ENCODE data around the gene TGM1.
A peak's percentile ranks its signal among the peaks of the same experiment; 100 is the strongest.
"Not testable (repeated sequence)": the region's sequence is repeated elsewhere in the genome, so short reads cannot be mapped to it uniquely, and the experiment has no call there.

Gene TGM1

GRCh38 chr14:24252289-24253124 lies 10.5 kb downstream of the TGM1 start:
- DNase-seq, result no peak

GRCh38 chr14:24251880-24252288 lies 11.1 kb downstream of the TGM1 start:
- no peak for DNase-seq

- no peak for DNase-seq
Observed at GRCh38 chr14:24250354-24250753, 12.6 kb downstream of the TGM1 start.

GRCh38 chr14:24249230-24250021 lies 13.6 kb downstream of the TGM1 start:
- no peak for DNase-seq

GRCh38 chr14:24247422-24247821 lies 15.6 kb downstream of the TGM1 start:
- DNase-seq, result no peak

GRCh38 chr14:24246765-24247212 lies 16.2 kb downstream of the TGM1 start:
- no peak for DNase-seq

GRCh38 chr14:24245350-24245749 lies 17.6 kb downstream of the TGM1 start:
- DNase-seq, result not testable (repeated sequence)

- DNase-seq, result no peak
Observed at GRCh38 chr14:24243336-24243836, 19.6 kb downstream of the TGM1 start.

GRCh38 chr14:24241829-24242443 lies 21.0 kb downstream of the TGM1 start:
- peak; percentile 98 for DNase-seq

GRCh38 chr14:24240110-24240918 lies 22.7 kb downstream of the TGM1 start:
- no peak for DNase-seq

GRCh38 chr14:24238527-24239037 lies 24.4 kb downstream of the TGM1 start:
- DNase-seq, result no peak

GRCh38 chr14:24238123-24238522 lies 24.9 kb downstream of the TGM1 start:
- DNase-seq, result no peak

- DNase-seq, result no peak
Observed at GRCh38 chr14:24237463-24237955, 25.5 kb downstream of the TGM1 start.

GRCh38 chr14:24236689-24237462 lies 26.1 kb downstream of the TGM1 start:
- DNase-seq, result no peak

GRCh38 chr14:24235804-24236688 lies 26.9 kb downstream of the TGM1 start:
- no peak for DNase-seq

- no peak for DNase-seq
Observed at GRCh38 chr14:24234095-24235005, 28.6 kb downstream of the TGM1 start.

- DNase-seq, result no peak
Observed at GRCh38 chr14:24233538-24233866, 29.5 kb downstream of the TGM1 start.

GRCh38 chr14:24232645-24233537 lies 30.1 kb downstream of the TGM1 start, which contains the start of gene GMPR2:
TSS of gene GMPR2 (plus strand) at chr14:24232929. CDS start at chr14:24233254, 325 bp downstream.
- DNase-seq, result peak in 1 of 2 experiments; percentile 84

All from NCI-H446 (cell line).